Lower leg skin (tissue), 3 donors: ENCODE measurements around the gene TSPAN7.

Source experiments
- POLR2A ChIP-seq, 2 donors: fragments of 450-650 bp; IDR thresholded peaks; one replicate each; pipeline ENCODE4 v1.6.1; 2016 to 2017; ENCODE audit warnings: antibody characterized with exemption in 2 of 2, mild to moderate bottlenecking in 1 of 2, moderate library complexity in 1 of 2
- TF ChIP-seq, protein P1 (sequence below), 3 donors: fragments of 450-650 bp; IDR thresholded peaks; one replicate each; pipeline ENCODE4 v1.5.1; 2016; ENCODE audit warnings: antibody characterized with exemption in 3 of 3, mild to moderate bottlenecking in 3 of 3, moderate library complexity in 2 of 3

DNA sequence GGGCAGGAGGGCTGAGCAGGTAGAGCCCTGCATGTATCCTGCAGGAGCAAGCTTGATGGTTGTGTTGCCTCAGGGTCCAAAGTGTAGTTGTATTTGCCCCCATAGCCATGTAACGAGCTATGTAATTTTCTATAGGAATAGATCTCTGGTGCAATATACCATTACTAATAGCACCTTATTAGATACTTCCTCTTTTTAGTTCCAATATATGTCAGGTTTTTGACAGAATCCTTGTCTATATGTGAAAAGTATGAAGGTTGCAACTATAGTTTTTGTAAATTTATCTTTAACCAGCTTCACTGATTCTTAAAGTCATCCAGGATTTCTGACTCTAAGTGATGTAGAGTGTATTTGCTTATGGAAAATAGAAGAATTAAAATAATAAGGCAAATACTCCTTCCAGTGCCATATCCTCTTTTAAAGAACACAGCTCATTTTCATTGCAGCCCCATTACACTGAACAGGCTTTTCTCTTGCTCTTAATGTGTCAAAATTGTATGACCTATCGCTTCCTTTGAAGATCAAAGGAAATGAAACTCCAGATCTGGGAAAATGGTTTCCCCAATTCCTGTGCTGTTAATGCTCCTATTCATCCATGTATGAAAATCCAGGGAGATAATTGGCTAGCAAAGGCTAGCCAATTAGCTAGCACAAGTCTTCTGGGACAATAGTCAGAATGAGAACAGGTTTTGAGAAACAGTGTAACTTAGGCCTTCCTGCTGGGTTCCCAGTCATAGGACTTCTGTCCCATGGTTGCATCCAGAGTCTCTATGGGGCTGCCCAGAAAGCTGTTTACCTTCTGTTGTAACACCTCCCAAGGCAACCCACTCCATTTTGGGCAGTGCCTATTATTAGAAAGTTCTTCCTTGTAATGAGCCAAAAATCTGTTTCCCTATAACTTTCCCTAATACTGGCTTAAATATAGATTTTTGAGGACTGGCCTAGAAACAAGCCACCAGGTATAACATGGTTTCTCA lies 90.6 kb downstream of the TSPAN7 start:
- TF ChIP-seq, protein P1, sequence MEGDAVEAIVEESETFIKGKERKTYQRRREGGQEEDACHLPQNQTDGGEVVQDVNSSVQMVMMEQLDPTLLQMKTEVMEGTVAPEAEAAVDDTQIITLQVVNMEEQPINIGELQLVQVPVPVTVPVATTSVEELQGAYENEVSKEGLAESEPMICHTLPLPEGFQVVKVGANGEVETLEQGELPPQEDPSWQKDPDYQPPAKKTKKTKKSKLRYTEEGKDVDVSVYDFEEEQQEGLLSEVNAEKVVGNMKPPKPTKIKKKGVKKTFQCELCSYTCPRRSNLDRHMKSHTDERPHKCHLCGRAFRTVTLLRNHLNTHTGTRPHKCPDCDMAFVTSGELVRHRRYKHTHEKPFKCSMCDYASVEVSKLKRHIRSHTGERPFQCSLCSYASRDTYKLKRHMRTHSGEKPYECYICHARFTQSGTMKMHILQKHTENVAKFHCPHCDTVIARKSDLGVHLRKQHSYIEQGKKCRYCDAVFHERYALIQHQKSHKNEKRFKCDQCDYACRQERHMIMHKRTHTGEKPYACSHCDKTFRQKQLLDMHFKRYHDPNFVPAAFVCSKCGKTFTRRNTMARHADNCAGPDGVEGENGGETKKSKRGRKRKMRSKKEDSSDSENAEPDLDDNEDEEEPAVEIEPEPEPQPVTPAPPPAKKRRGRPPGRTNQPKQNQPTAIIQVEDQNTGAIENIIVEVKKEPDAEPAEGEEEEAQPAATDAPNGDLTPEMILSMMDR (IDR thresholded peaks at IDR 0.05) = no peak
- no peak for TF ChIP-seq POLR2A (IDR thresholded peaks at IDR 0.05)
